Ammon's horn (tissue), 1 donor: ENCODE measurements around the gene ODF4.
A peak's percentile ranks its signal among the peaks of the same experiment; 100 is the strongest.

Source experiments
- DNase-seq: peaks from one replicate; pipeline ENCODE4 v3.0.0-alpha.2; 2016; ENCODE audit warnings: low spot score

The ODF4 gene

GRCh38 chr17:8339540-8339939 lies at the start of gene ODF4:
Gene ODF4, plus strand, starts transcription at chr17:8339840. Its CDS starts 212 bp downstream, at chr17:8340052.
- no peak for DNase-seq

GRCh38 chr17:8290043-8290442 lies 49.6 kb upstream of the ODF4 start:
- DNase-seq: no peak

- DNase-seq: no peak
Observed at GRCh38 chr17:8292639-8293395, 46.8 kb upstream of the ODF4 start.

GRCh38 chr17:8294361-8294760 lies 45.3 kb upstream of the ODF4 start:
- no peak for DNase-seq

GRCh38 chr17:8294814-8295316 lies 44.8 kb upstream of the ODF4 start:
- no peak for DNase-seq

GRCh38 chr17:8300226-8300625 lies 39.4 kb upstream of the ODF4 start:
- no peak for DNase-seq

GRCh38 chr17:8300627-8301242 lies 38.9 kb upstream of the ODF4 start:
- DNase-seq: peak; percentile 86

DNA sequence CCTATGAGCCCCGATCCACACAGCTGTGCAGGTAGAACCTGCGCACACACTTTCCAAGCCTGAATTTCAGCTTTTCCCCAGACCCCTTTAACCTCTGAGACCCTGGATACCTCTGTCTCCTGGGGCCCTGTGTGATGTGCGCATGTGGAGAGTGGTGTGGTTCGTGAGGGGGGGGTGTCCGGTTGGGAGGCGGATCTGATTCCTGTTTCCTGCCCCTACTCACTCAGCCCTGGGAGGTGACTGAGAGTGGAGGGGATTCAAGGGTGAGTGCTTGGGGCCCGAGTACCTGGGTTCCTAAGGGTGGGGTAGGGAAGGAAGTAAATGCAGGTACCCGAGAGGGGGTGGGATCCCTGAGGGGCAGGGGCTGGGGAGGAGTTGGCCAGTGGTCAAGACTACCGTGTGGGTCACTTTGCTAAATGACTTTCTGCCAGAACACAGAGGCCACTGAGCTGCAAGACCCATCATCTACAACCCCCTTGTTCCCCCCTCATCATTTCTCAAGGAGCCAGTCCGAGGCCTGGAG lies 29.0 kb upstream of the ODF4 start:
- DNase-seq: no peak

DNA sequence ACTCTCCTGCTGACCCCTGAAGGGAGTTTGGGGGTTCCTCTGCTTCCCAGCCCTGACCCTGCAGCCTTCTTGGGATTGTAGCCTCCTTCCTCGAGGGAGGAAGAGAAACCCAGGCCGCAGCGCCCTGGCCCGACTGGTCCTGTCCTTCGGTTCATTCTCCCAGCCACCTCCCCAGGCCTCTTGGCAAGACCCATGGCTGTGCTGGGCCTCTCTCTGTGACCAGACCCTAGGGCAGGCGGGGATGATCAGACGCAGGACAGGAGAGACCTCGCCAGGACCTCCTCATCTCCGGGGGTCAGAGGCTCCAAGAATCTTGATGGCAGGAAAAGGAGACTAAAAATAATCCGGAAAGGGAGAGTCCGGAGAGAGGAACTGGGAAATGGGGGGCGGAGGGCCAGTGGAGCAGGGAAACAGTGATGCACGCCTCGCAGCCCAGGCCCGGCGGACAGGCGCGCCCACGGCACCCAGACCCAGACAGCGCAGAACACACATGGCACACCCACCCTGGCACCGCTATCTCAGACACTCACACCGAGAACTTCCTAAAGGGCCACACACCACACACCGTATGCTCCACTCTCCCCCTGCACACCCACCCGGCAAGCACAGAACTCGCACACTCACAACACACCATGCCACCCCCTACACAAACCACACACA lies 28.4 kb upstream of the ODF4 start:
- DNase-seq: no peak

- DNase-seq: no peak
Observed at GRCh38 chr17:8312251-8312650, 27.4 kb upstream of the ODF4 start.

GRCh38 chr17:8312726-8313600 lies 26.7 kb upstream of the ODF4 start:
- no peak for DNase-seq

DNA sequence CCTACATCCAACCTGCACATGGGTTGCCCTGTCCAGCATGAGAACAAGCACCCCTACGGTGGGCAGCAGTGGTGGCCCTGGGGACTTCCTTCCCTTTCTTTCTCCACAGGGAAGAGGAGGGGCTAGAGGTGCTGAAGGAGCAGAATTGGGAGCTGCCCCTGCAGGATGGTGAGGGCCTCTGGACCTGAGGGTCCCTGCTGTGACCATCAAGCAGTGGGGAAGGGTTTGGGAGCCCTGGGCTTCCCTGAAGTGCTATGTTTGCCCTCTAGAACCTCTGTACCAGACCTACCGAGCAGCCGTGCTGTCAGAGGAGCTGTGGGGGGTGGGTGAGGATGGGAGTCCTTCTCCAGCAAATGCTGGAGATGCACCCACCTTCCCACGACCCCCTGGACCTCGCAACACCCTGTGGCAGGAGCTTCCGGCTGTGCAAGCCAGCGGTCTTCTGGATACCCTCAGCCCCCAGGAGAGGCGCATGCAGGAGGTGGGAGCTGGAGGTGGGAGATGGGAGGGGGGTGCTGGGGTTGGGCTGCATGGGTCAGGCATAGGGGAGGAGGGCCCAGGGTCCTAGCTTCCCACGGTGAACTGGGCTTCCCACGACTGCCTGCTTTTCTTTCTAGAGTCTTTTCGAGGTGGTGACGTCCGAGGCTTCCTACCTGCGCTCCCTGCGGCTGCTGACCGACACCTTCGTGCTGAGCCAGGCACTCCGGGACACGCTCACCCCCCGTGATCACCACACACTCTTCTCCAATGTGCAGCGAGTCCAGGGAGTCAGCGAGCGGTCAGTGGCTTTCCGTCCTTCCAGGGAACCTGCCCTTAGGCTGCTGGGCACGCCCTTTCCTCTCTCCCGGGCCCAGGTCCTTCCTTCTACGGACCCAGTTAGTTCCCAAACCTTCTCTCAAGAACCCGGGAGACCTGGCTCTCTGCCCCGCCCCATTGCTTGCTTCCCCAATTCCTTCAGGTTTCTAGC lies 24.6 kb upstream of the ODF4 start:
- DNase-seq: no peak

DNA sequence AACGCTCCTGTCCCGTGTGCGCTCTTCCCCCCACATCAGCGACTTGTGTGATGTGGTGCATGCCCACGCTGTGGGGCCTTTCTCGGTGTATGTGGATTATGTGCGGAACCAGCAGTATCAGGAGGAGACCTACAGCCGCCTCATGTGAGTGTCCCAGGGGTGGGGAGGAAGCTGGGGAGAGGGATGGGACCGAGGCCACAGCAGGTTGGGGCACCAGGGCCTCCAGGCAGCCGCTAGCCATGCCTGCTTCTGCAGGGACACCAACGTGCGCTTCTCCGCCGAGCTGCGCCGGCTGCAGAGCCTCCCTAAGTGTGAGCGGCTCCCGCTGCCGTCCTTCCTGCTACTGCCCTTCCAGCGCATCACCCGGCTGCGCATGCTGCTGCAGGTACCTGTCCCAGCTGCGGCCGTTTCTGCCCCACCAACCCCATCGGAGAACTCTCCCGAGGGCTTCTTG lies 23.8 kb upstream of the ODF4 start:
- no peak for DNase-seq

DNA sequence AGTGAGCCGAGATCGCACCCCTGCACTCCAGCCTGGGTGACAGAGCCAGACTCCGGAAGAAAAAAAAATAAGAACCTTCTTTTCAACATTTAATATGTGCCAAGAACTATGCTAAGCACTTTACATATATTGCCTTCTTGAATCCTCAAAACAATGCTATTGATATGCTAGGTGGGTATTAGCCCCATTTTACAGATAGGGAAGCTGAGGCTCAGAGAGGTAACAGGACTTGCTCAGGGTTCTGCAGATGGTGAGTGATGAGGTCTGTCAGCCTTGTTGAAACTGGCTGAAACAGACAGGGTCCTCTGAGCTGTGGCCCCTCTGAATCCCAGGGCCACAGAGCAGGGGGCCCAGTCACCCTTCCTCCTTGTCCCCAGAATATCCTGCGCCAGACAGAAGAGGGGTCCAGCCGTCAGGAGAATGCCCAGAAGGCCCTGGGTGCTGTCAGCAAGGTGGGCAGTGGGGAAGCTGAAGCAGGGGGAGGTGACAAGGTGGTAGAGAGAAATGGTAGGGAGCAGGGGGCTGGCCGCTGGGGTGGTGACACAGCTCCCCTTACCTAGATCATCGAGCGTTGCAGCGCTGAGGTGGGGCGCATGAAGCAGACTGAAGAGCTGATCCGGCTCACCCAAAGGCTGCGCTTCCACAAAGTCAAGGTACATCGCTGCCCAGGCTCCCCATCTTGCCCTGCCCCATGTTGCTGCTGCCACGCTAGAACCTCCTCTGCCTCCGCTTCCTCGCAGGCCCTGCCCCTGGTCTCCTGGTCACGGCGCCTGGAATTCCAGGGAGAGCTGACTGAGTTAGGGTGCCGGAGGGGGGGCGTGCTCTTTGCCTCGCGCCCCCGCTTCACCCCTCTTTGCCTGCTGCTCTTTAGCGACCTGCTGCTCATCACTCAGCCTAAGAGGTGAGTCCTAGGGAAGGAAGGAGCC lies 21.4 kb upstream of the ODF4 start:
- DNase-seq: no peak

DNA sequence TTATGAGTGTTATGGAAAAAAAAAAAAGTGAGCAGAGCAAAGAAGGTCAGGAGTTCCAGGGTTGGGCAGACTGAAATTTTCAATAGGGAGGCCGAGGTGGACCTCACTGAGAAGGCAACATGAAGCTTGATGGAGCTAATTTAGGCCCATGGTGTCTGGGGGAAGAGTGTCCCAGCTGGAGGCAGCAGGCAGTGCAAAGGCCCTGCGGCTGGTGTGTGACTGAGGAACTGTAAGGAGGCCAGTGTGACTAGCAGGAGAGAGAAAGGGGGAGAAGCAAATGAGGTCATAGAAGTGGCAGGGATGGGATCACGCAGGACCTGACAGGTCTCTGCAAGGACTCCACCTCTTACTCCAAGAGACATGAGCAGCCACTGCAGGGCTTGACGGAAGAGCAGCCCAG lies 19.4 kb upstream of the ODF4 start:
- no peak for DNase-seq

GRCh38 chr17:8320990-8321389 lies 18.6 kb upstream of the ODF4 start:
- no peak for DNase-seq

- no peak for DNase-seq
Observed at GRCh38 chr17:8322061-8322460, 17.6 kb upstream of the ODF4 start.

GRCh38 chr17:8324132-8324531 lies 15.5 kb upstream of the ODF4 start:
- no peak for DNase-seq

GRCh38 chr17:8324923-8325322 lies 14.7 kb upstream of the ODF4 start:
- DNase-seq: no peak
